Upper lobe of left lung (tissue), 4 donors: Measurements from ENCODE around the gene PRRC2B.

Source experiments
- CTCF ChIP-seq, 6 experiments: fragments of 450-650 bp in 4 of 6; fragments of 200-600 bp in 2 of 6; sonication (generic) in 2 of 6; IDR thresholded peaks; one replicate each; pipeline ENCODE4 v1.5.1; 2016 to 2019; ENCODE audit warnings: antibody characterized with exemption in 6 of 6
- EP300 ChIP-seq, 4 donors: sonication (generic); formaldehyde crosslinking; IDR thresholded peaks; one replicate each; pipeline ENCODE4 v1.5.1; 2017; ENCODE audit warnings: antibody characterized with exemption in 4 of 4, control low read depth in 2 of 4
- POLR2AphosphoS5 ChIP-seq, 2 donors: sonication (generic); formaldehyde crosslinking; IDR thresholded peaks; one replicate each; pipeline ENCODE4 v1.5.1; 2017; ENCODE audit warnings: antibody characterized with exemption in 2 of 2

- TF ChIP-seq CTCF (IDR thresholded peaks at IDR 0.05) (peak in 1 of 6 experiments; percentile 7), EP300 (IDR thresholded peaks at IDR 0.05) (no peak), POLR2AphosphoS5 (IDR thresholded peaks at IDR 0.05) (no peak)
Observed at GRCh38 chr9:131420980-131421624, 27.2 kb downstream of the PRRC2B start.
